ENCODE data around the gene SP140L.
A peak's percentile ranks its signal among the peaks of the same experiment; 100 is the strongest.
"Not testable (repeated sequence)": the region's sequence is repeated elsewhere in the genome, so short reads cannot be mapped to it uniquely, and the experiment has no call there.

The SP140L gene

DNA sequence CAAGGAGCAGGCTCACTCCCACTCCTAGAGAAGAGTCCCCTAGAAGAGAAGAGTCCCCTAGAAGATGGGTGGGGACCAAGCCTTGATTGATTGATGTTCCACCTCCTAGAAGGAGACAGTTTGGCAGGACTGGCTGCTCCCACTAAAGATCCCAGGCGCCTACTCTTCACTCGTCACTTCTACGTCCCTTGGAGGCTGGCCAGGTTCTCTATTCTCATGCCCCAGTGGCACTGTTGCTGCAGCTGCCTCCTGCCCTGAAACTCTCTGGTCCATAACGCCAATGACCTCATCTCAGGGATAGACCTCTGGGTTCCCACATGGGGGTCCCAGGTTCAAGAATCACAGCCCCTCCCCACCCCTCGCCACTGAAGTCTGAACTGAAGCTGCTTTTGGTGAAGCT is 2.5 kb upstream of the SP140L start:
- DNase-seq, result no peak

DNA sequence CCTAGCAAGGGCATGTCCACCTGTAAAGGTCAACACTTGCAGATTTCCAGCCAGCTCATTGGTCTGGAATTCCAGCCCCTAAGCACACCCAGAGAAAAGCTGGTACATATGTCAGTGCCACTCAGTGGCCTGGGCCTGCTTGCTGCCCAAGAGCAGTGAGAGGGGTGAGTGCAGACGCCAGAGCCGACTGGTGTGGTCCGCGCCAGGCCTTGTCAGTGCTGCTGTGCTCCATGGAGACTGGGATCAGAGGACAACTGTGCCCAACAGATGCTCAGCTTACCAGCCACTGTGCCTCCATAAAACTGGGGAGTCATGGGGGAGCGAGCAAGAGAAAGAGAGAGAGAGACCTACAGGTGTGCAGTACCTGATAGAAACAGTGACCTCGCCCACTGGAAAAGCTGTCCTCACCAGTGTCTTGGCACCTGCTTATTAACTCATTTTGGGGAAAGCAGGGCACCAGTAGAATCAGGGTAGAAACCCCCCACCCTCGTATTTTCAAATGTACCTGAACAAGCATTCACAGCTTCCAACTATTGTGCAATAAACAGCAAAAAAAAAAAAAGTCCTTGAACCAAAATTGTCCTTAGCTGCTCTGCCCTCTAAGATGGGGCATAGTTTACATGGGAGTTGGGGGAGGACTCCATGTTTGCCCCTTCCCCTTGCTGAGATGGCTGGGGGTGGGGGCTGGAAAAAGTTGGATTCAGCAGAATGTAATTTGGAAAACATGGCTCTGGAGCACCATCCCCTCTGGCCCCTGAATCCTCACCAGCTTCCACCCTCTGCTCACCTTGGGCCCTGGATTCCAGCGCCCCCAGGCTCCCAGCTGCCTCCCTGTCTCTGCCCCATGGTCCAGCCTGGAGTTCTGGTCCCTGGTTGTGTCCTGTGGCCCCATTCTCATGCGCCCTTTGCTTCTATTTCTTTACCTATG is 1.4 kb upstream of the SP140L start:
- no peak for DNase-seq

DNA sequence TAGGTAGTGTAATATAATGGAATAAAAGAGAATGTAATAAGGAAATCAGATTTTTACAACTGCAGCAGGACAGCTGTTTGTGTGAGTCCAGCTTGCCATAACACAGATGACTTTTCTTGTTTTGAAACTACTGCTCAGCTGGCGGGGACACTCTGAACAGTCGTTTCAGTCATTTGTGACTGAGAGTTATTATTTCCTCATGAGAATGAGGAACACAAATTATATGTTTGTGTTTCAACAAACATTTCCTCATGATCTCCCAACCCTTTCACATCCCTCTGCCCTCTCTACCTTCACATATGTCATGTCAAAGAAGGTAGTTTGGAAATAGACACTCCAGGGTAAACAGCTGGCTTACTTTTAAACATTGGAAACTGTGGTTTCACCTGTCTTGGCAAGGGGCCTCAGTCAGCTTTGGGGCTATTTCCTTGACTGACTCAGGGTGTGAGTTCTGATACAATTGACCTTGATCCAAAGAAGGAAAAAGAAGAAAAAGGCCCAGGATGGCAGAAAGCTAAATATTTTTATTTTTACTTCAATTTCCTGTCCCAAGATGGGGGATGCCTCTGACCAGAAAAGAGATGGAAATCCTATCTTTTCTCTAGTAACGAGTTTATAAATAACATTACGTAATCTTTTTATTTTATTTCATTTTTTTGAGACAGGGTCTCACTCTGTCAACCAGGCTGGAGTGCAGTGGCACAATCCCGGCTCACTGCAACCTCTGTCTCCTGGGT is 593 bp downstream of the SP140L start:
- DNase-seq, result peak; percentile 50

DNA sequence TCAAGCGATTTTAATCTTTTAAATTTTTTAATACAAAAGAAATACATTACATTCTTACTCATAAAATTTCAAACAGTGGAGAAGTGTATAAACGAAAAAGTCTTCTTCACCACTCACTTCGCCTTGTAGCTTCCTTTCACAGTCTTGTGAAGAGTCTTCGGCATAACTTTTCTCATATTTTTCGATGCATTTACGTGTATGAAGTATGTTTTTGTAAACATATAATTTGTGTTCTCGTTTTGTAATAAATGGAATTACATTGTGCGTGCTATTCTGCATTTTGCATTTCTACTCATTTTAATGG is 1.1 kb downstream of the SP140L start:
- no peak for DNase-seq

DNA sequence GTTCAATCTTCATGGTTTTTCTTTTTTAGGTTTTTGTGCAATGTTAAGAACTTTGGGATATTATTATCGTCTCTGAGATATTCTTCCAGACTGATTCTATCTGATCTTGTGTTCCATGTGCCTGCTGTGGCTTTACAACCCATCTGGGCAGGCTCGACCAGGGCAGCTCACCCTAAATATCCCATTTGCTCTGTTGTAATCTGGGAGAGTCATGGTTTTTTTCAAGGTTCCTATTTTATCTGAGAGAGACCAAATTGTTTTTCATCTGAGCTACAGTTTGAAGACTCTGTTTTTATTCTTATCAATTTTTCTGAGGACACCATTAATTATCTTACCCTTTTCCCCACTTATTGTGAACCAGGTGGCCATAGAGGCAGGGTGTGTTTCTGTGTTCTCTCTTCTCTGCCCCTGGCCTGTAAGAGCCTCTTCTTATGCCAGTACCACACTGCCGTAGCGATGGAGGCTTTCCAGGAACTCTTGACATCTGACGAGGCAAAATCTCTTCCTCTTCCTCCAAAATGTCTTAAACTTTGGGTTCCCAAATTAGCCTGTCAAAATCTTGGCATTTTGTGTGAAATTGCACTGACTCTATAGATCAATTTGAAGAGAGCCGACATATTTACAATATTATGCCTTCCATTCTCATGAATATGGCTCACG is 3.1 kb downstream of the SP140L start:
- no peak for DNase-seq

DNA sequence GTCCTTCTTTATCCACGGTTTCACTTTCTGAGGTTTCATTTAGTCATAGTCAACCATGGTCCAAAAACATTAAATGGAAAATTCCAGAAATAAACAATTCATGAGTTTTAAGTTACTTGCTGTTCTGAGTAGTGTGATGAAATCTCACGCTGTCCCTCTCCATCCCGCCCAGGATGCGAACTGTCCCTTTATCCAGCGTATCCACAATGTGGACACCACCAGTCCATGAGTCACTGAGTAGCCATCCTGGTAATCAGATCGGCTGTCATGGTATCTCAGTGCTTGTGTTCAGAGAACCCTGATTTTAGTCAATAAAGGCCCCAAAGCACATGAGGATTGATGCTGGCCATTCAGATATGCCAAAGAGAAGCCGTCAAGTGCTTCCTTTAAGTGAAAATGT is 3.7 kb downstream of the SP140L start:
- no peak for DNase-seq

DNA sequence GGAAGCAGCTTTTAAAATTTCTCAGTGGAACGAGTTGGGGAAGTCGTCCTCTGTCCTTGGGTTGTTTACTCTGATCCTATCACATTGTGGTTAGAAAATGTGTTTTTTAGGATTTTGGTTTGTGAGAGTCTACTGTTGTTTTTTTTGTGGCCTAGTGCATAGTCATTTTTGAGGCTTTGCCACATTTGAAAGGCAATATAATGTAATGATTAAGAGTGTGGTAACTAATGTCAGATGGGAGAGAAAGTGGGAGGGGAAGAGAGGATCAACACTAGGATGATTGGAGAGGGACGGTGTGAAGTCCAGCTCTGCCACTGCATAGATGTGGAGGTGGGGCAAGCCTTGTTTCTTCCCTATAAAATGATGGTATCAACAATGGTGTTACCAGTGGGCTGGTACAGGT is 8.5 kb downstream of the SP140L start:
- no peak for DNase-seq

DNA sequence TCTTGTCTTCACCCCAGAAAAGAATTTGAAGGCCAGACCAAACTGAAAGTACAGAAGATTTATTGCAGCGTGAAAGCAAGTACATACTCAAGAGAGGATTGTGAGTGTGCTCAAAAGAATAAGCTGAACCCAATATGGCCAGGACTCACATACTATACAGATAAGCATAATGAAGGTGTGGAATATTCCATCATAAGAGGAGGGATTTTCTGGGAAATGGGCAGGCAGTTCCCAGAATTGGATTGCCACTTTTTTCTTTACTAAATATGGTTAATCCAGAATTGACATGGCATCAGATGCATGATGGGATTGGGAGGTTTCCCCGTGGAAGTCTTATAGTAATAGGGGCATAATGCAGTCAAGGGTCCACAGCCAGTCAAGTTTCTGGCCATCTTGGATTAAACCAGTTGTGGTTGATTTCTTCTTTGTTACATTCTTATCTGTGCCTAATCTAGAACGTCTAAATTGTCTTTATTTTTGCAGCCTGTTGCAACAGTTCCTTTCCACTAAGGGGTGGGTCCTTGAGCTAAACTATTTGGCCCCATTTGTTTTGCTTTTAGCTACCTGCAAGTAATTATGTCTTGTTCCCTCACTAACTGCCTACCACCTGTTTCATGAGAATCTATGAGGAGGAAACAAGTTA is 9.0 kb downstream of the SP140L start:
- DNase-seq, result no peak

DNA sequence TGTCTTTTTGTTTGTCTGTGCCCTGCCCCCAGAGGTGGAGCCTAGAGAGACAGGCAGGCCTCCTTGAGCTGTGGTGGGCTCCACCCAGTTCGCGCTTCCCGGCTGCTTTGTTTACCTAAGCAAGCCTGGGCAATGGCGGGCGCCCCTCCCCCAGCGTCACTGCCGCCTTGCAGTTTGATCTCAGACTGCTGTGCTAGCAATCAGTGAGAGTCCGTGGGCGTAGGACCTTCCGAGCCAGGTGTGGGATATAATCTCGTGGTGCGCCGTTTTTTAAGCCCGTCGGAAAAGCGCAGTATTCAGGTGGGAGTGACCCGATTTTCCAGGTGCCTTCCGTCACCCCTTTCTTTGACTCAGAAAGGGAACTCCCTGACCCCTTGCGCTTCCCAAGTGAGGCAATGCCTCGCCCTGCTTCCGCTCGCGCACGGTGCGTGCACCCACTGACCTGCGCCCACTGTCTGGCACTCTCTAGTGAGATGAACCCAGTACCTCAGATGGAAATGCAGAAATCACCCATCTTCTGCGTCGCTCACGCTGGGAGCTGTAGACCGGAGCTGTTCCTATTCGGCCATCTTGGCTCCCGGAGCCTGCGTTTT is 15.0 kb downstream of the SP140L start:
- not testable (repeated sequence) for DNase-seq

DNA sequence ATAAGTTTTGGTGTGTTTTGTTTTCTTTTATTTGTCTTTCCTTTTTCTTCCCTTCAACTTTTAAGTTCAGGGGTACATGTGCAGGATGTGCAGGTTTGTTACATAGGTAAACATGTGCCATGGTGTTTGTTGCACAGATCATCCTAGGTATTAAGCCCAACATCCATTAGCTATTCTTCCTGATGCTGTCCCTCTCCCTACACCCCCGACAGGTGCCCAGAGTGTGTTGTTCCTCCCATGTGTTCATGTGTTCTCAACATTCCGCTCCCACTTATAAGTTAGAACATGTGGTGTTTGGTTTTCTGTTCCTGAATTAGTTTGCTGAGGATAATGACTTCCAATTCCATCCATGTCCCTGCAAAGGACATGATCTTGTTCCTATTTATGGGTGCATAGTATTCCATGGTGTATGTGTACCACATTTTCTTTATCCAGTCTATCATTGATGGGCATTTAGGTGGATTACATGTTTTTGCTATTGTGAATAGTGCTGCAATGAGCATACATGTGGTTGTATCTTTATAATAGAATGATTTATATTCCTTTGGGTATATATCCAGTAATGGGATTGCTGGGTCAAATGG is 16.1 kb downstream of the SP140L start:
- not testable (repeated sequence) for DNase-seq

DNA sequence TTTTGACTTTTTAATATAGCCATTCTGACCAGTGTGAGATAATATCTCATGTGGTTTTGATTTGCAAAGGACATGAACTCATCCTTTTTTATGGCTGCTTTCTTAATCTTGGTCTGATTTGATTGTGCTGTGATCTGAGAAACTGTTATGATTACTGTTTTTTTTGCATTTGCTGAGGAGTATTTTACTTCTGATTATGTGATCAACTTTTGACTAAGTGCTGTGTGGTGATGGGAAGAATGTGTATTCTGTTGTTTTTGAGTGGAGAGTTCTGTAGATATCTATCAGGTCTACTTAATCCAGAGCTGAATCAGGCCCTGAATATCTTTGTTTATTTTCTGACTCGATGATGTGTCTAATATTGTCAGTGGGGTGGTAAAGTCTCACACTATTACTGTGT is 16.8 kb downstream of the SP140L start:
- peak; percentile 48 for DNase-seq

DNA sequence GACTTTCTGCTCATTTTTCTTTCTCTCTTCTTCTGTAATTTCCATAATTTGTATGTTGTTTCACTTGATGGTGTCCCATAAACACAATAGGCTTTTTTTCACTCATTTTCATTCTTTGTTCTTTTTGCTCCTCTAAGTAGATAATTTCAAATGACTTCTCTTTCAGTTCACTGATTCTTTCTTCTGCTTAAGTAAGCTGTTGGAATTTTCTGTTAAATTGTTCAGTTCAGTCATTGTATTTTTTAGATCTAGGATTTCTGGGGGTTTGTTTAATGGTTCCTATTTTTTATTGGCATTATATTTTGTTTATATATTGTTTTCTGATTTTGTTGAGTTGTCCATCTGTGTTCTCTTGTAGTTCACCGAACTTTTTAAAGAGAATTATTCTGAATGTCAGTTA is 19.5 kb downstream of the SP140L start:
- DNase-seq, result no peak

DNA sequence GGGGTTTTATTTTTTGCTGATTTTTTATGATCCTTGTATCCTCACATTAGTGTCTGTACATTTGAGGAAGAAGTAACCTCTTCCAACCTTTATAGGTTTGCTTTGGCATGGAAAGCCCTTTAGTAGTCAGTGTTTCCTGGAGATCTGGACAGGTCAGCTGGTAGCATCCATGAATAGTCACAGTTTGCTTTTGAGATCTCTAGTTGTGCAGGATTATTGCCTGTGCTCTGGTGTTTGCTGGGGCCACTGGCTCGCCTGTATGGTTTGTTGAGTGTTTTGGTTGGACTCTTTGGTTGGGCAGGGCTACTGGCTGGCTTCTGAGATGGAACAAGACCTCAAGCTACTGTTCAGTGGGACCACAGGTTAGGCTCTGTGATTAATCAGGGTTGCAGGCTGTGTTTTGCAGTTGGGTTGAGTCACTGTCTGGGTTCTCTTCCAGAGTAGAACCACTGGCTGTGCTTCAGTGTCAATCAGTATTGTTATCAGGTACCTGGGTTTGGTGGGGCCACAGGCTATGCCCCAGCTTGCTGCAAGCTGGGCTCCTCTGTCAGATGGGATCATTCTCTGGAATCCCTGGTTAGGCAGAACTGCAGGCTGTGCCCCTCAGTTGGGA is 20.0 kb downstream of the SP140L start:
- DNase-seq, result peak; percentile 45

DNA sequence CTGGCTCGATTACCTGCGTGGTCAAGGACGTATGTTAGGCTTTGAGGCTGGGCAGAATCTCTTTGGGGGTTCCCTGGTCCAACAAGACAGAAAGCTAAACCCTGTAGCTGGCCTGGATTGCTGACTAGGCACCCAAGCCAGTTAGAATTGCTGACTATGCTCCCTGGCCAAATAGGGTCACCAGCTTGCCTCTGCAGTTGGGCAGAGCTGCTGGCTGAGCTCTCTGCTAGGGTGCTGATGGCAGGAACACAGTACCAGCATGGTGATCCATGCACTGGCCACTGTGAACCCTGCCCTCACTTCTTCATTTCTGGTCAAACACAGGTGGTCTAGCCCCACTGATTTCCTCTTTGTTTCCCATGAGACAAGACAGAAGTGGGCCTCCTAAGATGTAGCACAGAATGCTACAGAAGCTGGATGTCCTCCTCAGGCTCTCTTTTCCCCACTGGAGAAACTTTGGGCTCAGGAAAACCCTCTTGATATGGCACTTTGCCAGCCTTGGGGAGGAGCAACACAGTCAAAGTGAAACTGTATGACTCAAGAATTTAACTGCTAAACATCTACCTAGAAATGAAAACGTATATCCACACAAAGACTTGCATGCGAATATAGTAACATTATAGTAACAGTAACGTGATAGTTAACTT is 20.8 kb downstream of the SP140L start:
- peak; percentile 82 for DNase-seq

DNA sequence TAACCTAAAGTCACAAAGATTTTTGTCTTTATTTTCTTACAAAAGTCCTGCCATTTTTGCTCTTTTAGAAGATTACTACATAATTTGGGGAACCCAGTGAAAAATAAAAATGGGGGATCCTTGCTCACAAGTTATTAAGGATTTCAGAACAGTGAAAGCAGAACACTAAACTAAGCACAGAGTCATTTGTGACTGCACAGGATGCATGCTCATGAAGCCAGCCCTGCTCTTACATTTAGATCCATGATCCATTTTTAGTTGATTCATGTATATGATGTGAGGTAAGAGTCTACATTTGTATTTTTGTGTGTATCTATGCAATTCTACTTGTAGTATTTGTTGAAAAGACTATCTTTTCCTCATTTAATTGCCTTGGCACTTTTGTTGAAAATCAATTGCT is 21.8 kb downstream of the SP140L start:
- peak; percentile 56 for DNase-seq

DNA sequence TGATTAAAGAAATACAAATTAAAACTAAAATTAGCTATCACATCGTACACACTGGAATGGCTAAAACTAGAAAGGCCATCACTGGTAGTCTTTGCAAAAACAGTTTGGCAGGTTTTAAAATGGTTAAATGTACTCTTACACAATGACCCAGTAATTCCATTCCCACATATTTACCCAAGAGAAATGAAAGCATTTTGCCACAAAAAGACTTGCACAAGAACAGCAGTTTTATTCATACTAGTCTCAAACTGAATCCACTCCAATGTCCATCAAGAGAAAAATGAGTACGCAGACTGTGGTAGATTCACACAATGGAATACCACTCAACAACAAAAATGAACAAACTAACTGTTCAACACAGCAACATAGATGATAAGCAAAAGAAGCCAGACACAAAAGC is 29.1 kb downstream of the SP140L start:
- no peak for DNase-seq

DNA sequence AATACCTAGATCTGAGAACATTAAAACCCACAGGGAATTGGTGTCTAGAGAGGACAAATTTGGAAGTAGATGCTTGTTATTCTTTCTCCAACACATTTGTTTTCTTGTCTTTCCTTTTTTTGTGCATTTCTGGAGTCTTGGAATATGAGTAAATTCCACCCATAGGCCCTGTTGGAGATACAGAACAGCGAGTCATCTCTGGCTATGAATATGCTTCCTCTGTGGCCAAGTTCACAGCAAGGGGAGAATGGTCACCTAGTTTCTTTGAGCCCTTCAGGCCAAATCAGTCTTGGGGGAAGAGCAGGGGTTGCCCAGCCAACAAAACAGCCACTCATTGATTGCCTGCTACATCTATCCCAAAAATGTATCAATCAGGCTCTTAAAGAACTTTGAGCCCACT is 31.3 kb downstream of the SP140L start:
- DNase-seq, result peak; percentile 10

DNA sequence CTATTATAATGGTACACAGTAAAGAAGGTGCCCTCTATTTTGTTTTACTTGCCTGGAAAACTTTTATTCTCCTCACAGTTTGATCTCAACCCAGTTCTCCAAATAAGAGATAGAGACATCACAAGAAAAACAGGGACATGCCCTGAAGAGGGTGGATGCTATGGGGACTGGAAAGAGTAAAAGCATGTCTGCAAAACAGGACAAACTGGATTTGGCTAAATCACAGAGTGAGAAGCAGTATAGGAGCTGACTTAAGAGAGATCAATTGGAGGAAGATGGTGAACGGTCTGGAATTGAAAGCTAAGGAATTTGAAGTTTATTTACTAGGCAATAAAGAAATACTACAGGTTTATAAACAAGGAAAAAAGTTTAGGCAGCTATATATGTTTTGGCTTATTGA is 33.0 kb downstream of the SP140L start:
- DNase-seq, result no peak

DNA sequence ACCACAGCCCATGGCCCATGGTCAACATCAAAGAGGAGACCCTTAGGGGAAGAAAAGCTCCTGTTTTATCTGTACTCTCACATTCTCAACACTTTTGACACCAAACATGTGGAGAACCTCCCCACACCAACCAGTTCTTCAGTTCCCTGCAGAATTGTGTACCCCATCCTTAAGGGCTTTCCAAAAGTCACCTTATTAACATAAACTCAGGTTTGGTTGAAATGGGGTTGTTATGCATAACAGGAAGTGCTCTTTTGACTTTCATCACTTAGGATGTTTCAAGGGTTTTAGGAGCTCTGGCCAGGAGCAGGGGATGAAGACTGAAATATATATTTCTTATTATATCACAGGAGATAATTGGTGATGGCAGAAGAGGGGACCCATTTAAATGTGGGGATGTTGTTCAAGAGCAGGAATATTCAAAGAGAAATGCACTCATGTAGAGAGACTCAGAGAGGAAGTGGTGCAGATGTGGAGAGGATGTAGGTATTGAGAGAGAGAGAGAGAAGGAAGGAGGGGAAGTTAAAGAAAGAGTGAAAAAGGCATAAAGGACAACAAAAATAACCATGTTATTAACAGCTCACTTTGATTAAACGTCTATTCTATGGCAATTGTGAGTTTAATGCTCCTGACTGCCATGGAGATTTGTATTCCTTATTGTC is 35.2 kb downstream of the SP140L start:
- no peak for DNase-seq

DNA sequence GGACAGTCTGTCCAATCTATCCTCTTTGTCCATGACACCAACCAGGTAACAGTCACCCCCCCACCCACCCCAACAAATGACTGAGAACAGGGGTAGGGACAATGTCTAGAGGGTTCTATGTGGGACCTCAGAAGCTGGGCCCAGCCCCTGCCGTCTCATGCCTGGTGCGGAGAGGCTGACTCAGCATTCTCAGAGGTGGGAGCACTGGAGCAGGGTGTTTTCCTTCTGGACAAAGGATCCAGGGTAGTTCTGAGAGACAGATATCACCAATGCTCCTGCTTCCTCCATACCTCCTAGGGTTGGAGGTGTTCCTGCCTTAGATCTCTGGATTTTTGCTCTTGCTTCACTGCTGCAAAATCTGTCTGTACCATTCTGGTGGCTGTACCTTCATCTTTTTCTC is 55.1 kb downstream of the SP140L start:
- DNase-seq, result no peak

DNA sequence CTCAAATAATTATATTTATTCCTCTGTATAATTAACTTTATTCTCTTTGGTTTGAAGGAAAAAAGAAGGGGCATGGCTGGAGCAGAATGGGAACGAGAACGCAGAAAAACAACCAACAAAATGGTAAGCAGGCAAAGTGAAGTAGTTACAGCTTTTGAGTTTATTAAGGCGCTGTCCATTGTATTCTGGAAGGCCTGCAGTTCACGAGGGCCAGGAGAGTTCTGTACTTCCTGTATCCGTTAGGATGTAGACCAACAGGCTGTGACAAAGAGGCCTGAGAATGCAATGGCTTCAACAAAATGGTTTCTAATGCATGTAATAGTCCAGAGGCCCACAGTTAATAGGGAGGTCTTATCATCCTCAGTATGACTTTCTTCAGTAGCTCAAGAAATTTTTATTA is 56.5 kb downstream of the SP140L start:
- DNase-seq, result no peak
